Kidney epithelial cell (primary cell): ENCODE results near the gene MAGEA4. TPM values are rescaled to one million over a fixed set of nuclear protein-coding genes. Genes with fewer than 3 reads are reported as not detected.

Experiments
- DNase-seq: peaks from one replicate; pipeline ENCODE4 v3.0.0-alpha.2; 2010; ENCODE audit warnings: low read depth
- H3K27me3 ChIP-seq: 2 replicates; pipeline ENCODE4 v1.6.0; 2011; ENCODE audit warnings: low read length; ENCODE audit not compliant: control insufficient read depth, insufficient read depth
- H3K36me3 ChIP-seq: 2 replicates; pipeline ENCODE4 v1.5.1; 2011; ENCODE audit warnings: low read length; ENCODE audit not compliant: control insufficient read depth, insufficient read depth
- H3K4me3 ChIP-seq: 2 replicates; pipeline ENCODE4 v1.5.1; 2011; ENCODE audit warnings: low read depth, mild to moderate bottlenecking, control low read depth, low read length
- CTCF ChIP-seq: IDR thresholded peaks from 2 replicates; pipeline ENCODE4 v1.5.1; 2011; ENCODE audit warnings: mild to moderate bottlenecking, moderate library complexity, low read length, control low read depth, inconsistent platforms; ENCODE audit not compliant: insufficient read depth, poor library complexity, severe bottlenecking
- total RNA-seq: library from RNA; depleted of rRNA; stranded (reverse); fragments of >200 nt; gene quantifications from 2 replicates; pipeline ENCODE4 v1.2.3, GENCODE V29; 2015

The MAGEA4 gene
- total RNA-seq, 1 donor from 2014 or later: not detected

GRCh38 chrX:151920530-151920929 is 7.8 kb downstream of the MAGEA4 start:
- no peak for DNase-seq
- no peak overlapping the region for H3K4me3 ChIP-seq
- no peak for TF ChIP-seq CTCF
- H3K36me3 ChIP-seq: no peaks in the 10 kb centered on the region
- no peaks in the 10 kb centered on the region for H3K27me3 ChIP-seq

- Histone ChIP-seq H3K36me3 (no peaks in the 10 kb centered on the region), H3K27me3 (no peaks in the 10 kb centered on the region), H3K4me3 (no peak overlapping the region)
- no peak for TF ChIP-seq CTCF
- no peak for DNase-seq
These were observed 8.6 kb downstream of the MAGEA4 start for GRCh38 chrX:151921292-151921691.

- no peak for TF ChIP-seq CTCF
- Histone ChIP-seq H3K4me3 (no peak overlapping the region), H3K36me3 (no peaks in the 10 kb centered on the region), H3K27me3 (no peaks in the 10 kb centered on the region)
- no peak for DNase-seq
These were observed 9.2 kb downstream of the MAGEA4 start for GRCh38 chrX:151921866-151922265.

- no peaks in the 10 kb centered on the region for H3K27me3 ChIP-seq
- no peaks in the 10 kb centered on the region for H3K36me3 ChIP-seq
- TF ChIP-seq CTCF: no peak
- H3K4me3 ChIP-seq: no peak overlapping the region
- no peak for DNase-seq
These were observed 10.0 kb downstream of the MAGEA4 start for GRCh38 chrX:151922692-151923091.

- H3K4me3 ChIP-seq: no peak overlapping the region
- no peak for DNase-seq
- no peak for TF ChIP-seq CTCF
- no peaks in the 10 kb centered on the region for H3K27me3 ChIP-seq
- no peaks in the 10 kb centered on the region for H3K36me3 ChIP-seq
These were observed 11.0 kb downstream of the MAGEA4 start for GRCh38 chrX:151923648-151924047.

- H3K27me3 ChIP-seq: no peaks in the 10 kb centered on the region
- TF ChIP-seq CTCF: no peak
- DNase-seq: no peak
- no peak overlapping the region for H3K4me3 ChIP-seq
- H3K36me3 ChIP-seq: no peaks in the 10 kb centered on the region
These were observed 16.4 kb downstream of the MAGEA4 start for GRCh38 chrX:151929126-151929525.
